DND-41 (cell line): ENCODE results near the gene PYGB.

Experiments used
- CTCF ChIP-seq: IDR thresholded peaks from 2 replicates; pipeline ENCODE4 v1.5.1; 2012; ENCODE audit warnings: borderline replicate concordance, low read length, moderate library complexity, mild to moderate bottlenecking; ENCODE audit not compliant: poor library complexity, severe bottlenecking; ENCODE audit errors: extremely low read depth
- EZH2 ChIP-seq: IDR thresholded peaks from 3 replicates; pipeline ENCODE4 v1.6.1; 2012; ENCODE audit warnings: borderline replicate concordance, low read depth, mild to moderate bottlenecking, moderate library complexity, low read length, inconsistent platforms; ENCODE audit not compliant: severe bottlenecking

- TF ChIP-seq CTCF (no peak), EZH2 (no peak)
Observed at GRCh38 chr20:25288291-25289181, 40.7 kb downstream of the PYGB start.
